Activated CD4-positive, alpha-beta T cell treated with anti-CD3 and anti-CD28 coated beads for 48 hours (primary cell): ENCODE data around the gene NUDT16L1.
A peak's percentile ranks its signal among the peaks of the same experiment; 100 is the strongest.
"Not testable (repeated sequence)": the region's sequence is repeated elsewhere in the genome, so short reads cannot be mapped to it uniquely, and the experiment has no call there.

Experiments used
- DNase-seq: peaks from one replicate; pipeline ENCODE4 v3.0.0-alpha.2; 2020

Gene NUDT16L1

GRCh38 chr16:4728676-4729075, 35.3 kb downstream of the NUDT16L1 start:
- DNase-seq: no peak

- no peak for DNase-seq
Observed at GRCh38 chr16:4729876-4730275, 36.5 kb downstream of the NUDT16L1 start.

- no peak for DNase-seq
Observed at GRCh38 chr16:4733211-4733742, 39.9 kb downstream of the NUDT16L1 start.

GRCh38 chr16:4733747-4734062, 40.3 kb downstream of the NUDT16L1 start:
- DNase-seq: peak; percentile 49

GRCh38 chr16:4734063-4734729, 40.8 kb downstream of the NUDT16L1 start, which contains the start of the genes ANKS3 and DNAAF8:
TSS of gene ANKS3 (minus strand) at chr16:4734271. CDS start at chr16:4730149, 4,122 bp downstream.
TSS of gene DNAAF8 (plus strand) at chr16:4734537. CDS start at chr16:4736515, 1,978 bp downstream.
- DNase-seq: peak; percentile 85

GRCh38 chr16:4734730-4735535, 41.6 kb downstream of the NUDT16L1 start:
- peak; percentile 93 for DNase-seq

- no peak for DNase-seq
Observed at GRCh38 chr16:4736546-4736945, 43.2 kb downstream of the NUDT16L1 start.

GRCh38 chr16:4737545-4737944, 44.2 kb downstream of the NUDT16L1 start:
- no peak for DNase-seq

- DNase-seq: not testable (repeated sequence)
Observed at GRCh38 chr16:4738370-4738769, 45.0 kb downstream of the NUDT16L1 start.

- DNase-seq: no peak
Observed at GRCh38 chr16:4743226-4743878, 50.0 kb downstream of the NUDT16L1 start.

- DNase-seq: no peak
Observed at GRCh38 chr16:4744555-4745273, 51.4 kb downstream of the NUDT16L1 start.

GRCh38 chr16:4745274-4745569, 51.9 kb downstream of the NUDT16L1 start:
- no peak for DNase-seq
